Stimulated activated CD4-positive, alpha-beta T cell treated with anti-CD3 and anti-CD28 coated beads, Interleukin-1b, Interleukin-23, amount 100 ng/mL, for 1 hour (primary cell): ENCODE data around the gene PRMT7.

Experiments
- DNase-seq, 2 donors: peaks; one replicate each; pipeline ENCODE4 v3.0.0-alpha.2; 2020; ENCODE audit warnings: low read depth in 2 of 2

Gene PRMT7

DNA sequence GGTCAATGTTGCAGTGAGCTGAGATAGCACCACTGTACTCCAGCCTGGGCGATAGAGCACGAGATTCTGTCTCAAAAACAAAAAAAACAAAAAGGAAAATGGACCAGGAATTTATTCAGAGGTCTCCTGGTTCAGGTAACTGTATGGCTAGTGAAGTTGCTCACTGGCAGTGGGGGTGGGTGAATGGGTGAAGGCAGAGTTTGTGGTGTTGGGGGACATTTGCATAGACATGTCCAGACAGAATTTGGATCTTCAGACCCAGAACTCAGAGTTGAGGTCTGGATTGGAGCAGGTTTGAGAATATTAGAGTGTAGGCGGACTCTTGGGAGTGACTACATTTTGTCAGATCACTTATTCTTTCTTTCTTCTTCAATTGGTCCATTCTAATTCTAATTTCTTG is 82.5 kb downstream of the PRMT7 start:
- no peak for DNase-seq

DNA sequence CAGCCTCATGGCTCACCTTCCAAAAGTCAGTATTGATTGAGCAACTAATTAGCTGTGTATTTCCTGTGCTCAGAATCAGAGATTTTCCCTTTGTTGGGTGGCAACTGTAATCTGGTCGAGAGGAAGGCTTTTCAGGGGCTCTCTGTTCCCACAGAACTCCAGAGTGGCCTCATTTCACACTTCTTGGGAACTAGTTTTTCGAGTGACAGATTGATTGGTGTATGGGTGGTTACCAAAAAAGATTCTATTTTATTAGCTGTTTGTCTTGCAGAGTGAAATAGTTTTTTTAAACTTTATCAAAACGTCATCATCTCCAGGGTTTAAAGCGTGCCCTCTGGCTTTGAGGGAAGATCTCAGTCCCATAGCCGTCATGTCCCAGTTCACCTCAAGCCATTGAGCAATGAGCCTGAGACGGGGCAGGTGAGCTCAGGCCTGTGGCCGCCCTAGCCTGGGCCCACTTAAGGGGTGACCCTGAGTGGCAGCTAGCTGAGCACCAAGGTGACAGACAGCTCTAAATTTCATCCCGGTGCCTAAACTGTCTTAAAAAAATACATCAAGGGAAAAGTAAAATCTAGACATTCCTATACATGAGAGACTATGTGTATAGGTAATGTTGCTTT is 84.5 kb downstream of the PRMT7 start:
- DNase-seq = no peak

DNA sequence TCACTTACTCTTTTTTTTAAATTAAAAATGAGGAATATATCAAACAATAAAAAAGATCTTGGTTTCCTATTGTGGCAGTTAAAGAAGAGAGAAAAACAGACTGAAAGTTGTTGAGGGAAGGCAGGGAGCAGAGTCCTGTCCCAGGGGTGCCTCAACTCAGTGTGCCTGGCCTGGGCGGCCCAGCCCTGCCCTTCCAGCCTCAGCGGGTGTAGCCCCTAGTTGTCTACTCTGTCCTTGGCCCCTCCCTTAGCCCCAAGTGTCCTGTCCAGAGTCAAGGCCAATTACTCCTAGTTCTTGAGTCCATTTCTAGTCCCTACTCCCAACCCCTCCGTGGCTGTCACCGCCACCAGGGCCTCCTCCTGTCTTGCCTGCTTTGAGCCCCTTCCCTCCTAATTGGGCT is 85.0 kb downstream of the PRMT7 start:
- DNase-seq = no peak

DNA sequence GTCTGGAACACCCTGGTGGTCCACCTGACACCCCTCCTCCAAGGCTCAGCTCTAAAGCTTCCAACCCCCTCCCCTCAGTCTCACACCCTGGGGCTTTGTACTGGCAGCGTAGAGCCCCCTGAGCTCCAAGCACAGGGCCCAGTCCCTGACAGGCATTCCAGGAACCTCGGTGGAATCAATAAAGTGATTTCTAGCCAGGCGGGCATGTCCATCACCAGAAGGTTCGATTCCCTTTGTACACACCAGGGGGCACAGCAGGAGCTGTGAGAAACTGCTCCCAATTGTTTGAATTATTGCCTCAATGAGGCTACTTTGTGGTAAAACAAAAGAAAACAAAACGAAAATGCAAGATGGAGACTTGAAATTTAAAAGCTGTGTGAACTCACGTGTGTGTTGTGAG is 85.7 kb downstream of the PRMT7 start:
- peak; percentile 20 to 28 for DNase-seq

DNA sequence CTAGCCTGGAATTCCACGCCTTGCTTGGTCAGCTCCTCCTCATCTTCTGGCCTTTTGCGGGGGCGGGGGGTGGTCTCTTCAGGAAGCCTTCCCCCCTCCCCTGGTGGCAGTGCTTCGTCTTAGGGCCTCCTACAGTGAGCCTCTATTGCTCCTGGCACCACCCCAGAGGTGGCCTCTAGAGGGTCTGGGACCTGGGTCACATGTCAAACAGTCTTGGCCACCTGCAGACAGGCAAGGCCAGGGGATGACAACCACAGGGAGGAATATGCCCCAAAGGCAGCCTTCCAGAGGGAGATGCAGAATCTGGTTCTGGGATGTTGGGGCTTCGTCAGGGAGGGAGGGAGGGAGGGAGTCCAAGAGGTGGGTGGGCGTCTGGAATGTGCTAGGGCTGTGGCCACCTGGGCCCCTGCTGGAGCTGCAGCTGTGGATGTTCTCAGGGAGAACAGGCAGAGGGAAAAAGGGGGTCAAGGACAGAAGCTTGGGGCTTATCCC is 86.9 kb downstream of the PRMT7 start:
- no peak for DNase-seq

DNA sequence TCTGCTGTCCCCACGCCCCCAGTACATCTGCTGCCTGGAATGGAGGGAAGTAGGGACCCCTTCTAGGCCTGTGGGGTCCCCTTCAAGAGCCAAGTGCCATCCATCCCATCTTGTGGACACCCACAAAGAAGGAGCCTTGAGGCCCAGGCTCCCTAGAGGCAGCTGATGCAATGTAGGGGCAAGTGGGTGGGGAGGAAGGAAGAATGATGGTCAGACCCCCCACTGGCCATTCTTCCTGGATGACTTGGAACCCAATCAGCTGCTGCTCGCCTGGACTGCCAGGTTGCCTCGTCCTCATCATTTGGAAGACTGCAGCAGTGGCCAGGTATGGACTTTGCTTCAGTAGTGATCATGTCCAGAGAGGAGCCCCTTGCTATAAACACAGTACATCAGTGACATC is 88.6 kb downstream of the PRMT7 start:
- DNase-seq = no peak

DNA sequence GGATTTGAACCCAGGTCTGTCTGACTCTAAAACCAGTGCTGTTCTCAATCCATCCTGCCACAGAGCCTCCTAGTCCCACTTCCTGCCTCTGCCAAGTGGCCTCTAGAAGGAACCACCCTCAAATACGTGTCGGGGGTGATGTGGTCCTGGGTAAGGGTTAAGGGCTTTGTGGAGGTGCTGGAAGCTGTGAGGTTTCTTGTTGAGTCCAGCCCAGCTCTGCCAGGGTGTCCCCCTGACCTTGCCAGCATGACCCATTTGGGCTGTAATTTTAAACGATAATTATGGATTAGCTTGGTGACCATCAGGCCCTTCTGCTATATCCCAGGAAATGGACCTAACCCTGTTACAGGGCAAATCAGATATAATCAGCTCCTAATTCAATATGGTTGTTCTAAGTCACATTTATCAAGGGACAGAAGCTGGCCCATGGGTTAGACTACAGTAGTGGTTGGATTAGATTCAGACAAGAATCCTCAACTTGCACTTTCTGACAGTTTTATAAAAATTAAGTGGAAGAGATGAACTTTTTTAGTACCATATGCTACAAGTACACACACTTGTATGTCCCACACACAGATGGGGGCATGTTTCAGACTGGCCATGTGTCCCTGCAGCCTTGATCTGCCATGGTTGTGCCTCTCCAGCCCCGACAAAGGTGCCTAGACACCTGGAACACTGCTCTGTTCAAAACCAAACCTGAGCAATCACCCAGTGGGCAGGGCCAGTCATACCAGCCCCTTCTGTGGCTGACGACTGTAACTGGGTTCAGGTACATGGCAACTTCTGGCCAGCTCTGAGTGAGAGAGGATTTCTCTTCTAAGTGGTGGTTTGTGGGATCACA is 89.5 kb downstream of the PRMT7 start:
- DNase-seq = no peak

DNA sequence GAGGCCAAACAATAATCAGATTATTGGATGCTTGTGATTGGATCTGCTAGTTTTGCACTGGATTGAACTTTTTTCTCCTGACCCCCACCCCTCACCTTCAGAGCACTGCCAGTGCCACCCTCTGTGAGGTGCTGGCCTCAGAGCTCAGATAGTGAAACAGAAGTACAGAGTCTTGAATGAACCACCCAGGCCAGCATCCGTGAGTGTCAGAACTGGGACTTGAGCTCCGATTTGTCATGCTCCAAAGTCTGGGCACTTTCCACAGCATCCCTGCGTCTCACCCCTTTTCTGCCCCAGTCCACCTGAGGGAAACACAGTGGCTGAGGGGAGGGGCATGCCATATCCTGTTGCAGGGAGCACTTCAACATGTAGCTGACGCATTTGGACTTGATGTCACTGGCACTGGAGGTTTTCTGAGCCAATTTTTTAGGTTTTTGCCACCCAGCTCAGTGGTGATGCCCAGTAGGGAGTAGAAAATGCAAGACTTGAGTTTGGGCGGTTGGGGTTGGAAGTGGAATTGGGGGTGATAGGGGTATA is 90.2 kb downstream of the PRMT7 start:
- no peak for DNase-seq

DNA sequence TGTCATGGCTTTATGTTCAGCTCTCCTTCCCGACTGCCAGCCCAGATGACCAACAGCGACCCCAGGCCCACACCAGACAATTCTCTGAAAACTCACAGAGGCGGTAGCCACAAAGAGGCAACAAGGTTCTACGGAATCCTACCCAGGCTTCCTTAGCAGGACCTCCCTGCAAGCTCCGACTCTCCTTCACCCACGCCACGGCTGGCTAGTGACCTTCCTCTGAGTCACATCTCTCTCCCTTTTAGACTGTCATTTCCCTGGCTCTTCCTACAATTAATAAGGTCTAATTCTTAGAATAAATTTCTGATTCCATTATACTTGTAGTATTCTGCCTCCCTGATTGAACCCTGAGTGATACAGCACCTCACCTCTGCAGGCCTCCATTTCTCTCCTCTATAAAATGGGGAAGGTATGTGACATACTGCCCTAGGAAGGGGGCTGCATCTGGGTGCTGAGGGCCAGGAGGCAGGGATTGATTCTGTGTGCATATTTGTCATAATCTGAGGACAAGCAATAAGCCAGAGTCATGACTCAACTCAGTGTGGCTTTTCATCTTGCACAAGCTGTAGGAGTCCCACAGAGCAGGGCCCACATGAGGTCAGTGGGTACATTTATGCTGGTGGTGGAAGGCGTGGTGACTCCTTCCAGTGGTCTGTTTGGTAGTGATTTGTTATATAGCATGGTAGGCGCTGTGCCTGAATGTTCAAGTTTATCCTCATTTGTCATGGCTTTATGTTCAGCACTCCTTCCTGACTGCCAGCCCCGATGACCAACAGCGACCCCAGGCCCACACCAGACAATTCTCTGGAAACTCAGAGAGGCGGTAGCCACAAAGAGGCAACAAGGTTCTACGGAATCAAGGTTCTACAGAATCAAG is 91.3 kb downstream of the PRMT7 start:
- DNase-seq = no peak

DNA sequence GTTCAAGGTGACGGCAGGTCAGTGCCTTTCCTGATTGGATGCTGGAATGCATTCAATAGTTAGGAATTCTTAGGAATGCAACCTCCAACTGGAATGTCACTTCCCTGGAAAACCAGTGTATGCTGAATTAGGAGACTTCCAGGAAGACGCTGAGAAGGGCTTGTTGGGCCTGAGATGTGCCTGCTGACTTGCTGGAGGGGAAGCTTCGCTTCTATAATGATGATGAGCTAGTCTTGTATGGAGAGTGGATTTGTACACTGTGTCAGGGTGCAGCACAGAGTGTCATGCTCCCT is 91.9 kb downstream of the PRMT7 start:
- DNase-seq = no peak

DNA sequence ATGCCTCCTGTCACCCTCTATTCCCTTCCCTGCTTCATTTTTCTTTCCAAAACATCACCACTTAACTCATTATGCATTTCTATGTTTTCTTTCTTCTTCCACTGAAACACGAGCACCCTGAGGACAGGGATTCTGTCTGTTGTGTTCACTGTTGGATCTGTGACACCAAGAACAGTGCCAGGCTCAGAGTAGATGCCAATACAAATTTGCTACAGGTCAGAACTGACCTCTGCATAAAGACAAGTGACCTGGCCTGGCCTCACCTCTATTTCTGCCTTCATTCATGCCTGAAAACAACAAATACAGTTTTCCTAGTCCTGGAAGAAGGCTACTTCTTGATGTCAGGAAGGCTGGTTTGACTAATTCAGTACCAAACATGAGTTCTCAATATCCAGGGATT is 92.4 kb downstream of the PRMT7 start:
- no peak for DNase-seq

DNA sequence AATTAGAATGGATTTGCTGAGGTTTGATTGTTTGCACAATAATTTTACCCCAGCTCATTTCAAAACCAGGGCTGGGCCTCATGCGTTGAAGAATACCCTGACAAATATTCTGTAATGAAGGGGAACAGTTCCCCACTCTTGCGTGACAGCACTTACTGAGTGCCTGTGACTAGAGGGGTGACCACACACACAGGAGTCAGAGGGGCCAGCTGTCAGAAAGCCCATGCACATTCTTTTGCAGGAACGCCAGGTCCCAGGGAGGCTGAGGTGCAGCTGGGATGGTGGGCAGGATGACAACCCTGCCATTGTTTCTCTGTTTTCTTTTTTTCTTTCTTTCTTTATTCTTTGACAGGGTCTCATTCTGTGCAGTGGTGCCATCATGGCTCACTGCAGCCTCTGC is 92.9 kb downstream of the PRMT7 start:
- DNase-seq = no peak

DNA sequence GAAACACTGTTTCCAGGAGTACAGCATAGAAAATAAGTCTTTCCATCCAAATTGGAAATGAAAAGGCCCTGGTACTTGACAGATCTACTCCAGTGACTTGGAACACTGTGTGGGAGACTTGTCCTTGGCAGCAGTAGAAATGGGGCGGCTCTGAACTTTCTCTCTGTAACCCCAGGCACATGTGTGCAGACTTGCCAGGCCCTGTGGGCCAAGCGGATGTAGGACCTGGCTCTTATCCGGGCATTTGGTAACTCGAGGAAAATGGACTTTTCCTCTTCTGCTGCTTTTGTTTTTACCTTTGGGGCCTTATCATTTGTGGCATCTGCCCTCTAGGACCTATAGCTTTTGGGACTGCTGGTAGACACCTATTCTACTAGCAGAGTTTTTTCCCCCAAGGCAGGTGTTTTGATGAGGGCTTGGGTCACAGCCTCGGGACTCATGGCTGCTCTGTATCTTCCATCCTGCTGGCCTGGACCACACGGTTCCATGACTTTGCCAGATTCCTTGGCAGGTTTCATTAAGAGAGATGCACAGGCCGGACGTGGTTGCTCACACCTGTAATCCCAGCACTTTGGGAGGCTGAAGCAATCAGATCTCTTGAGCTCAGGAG is 94.0 kb downstream of the PRMT7 start:
- no peak for DNase-seq

DNA sequence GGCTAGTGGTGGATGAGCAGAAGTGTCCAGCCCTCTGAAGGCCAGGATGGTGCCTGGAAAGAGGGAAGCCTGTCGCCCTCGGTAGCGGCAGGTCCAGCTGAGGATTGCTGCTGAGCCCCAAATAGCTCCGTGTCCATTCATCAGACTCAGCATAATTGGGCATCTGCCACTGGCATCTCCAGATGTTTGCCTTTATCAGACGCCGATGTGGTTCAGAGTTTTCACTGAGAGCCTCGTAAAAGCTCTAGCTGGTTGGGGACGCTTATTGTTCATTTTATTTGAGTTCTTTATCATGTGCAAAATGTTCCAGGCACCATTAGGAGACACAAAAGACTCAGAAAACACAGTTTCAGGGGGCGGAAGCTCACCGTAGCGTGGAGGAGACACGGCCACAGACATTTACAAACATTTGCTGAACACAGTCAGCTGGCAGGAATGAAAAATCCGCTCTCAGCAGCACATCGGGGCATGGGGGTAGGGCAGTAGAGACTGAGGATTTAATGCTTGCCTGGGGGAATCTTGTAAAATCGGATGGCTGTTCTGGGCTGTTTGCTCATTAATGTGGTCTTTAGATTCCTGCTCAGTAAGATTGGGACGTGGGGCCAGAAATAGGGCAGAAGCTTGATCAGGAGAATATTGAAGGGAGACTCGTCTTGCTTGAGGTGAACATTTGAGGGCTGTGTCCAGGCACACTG is 95.8 kb downstream of the PRMT7 start:
- DNase-seq = no peak
